GM23338 (cell line): ENCODE results near the gene SEPTIN8.

Experiments used
- EZH2 ChIP-seq: fragments of 200-600 bp; sonication (generic); IDR thresholded peaks from one replicate; pipeline ENCODE4 v1.8.0; 2017; ENCODE audit warnings: antibody characterized with exemption, mild to moderate bottlenecking, low read depth; ENCODE audit not compliant: unreplicated experiment
- TF ChIP-seq, protein P1 (sequence below): IDR thresholded peaks from 2 replicates; pipeline ENCODE4 v1.6.1; 2016; ENCODE audit warnings: antibody characterized with exemption
- TF ChIP-seq, protein P2 (sequence below), 2 experiments: fragments of 200-600 bp in 1 of 2; sonication (generic) in 1 of 2; conservative IDR thresholded peaks; 2 replicates each; pipeline versions ENCODE4 v1.5.1 to v1.6.1; 2016 to 2017; ENCODE audit warnings: antibody characterized with exemption in 2 of 2, low read depth in 2 of 2, mild to moderate bottlenecking in 2 of 2, moderate library complexity in 1 of 2

DNA sequence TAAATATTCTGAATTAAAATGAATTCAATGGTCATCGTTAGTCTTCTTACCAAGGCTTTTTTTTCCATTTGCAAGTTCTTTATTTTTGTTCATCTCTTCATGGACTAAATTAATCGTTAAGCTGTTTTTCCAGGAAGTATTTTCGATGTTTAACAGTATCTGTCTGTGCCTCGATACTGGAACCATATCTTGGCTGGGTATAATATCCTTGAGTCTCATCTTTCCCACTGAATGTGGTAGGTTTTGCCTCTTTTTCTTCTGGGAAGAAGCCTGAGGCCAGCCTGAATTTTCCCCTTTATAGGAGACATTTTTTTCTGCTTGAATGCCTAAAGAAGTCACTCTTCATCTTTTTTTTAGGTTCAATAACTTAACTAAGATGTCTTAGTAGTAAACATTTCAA lies 4.0 kb upstream of the SEPTIN8 start:
- TF ChIP-seq, protein P1, sequence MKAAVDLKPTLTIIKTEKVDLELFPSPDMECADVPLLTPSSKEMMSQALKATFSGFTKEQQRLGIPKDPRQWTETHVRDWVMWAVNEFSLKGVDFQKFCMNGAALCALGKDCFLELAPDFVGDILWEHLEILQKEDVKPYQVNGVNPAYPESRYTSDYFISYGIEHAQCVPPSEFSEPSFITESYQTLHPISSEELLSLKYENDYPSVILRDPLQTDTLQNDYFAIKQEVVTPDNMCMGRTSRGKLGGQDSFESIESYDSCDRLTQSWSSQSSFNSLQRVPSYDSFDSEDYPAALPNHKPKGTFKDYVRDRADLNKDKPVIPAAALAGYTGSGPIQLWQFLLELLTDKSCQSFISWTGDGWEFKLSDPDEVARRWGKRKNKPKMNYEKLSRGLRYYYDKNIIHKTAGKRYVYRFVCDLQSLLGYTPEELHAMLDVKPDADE = no peak
- TF ChIP-seq, protein P2, sequence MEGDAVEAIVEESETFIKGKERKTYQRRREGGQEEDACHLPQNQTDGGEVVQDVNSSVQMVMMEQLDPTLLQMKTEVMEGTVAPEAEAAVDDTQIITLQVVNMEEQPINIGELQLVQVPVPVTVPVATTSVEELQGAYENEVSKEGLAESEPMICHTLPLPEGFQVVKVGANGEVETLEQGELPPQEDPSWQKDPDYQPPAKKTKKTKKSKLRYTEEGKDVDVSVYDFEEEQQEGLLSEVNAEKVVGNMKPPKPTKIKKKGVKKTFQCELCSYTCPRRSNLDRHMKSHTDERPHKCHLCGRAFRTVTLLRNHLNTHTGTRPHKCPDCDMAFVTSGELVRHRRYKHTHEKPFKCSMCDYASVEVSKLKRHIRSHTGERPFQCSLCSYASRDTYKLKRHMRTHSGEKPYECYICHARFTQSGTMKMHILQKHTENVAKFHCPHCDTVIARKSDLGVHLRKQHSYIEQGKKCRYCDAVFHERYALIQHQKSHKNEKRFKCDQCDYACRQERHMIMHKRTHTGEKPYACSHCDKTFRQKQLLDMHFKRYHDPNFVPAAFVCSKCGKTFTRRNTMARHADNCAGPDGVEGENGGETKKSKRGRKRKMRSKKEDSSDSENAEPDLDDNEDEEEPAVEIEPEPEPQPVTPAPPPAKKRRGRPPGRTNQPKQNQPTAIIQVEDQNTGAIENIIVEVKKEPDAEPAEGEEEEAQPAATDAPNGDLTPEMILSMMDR (conservative IDR thresholded peaks at IDR 0.05; ENCODE audit: low read depth in 2 of 2) = no peak
- no peak for TF ChIP-seq EZH2
